Mesothelial cell of epicardium (in vitro differentiated cells): Measurements from ENCODE around the gene SNX17. TPM values are rescaled to one million over a fixed set of nuclear protein-coding genes. Genes with fewer than 3 reads are reported as not detected.
"Not testable (repeated sequence)": the region's sequence is repeated elsewhere in the genome, so short reads cannot be mapped to it uniquely, and the experiment has no call there.

Experiments
- DNase-seq, 2 experiments: peaks; one replicate each; pipeline ENCODE4 v3.0.0; 2021; ENCODE audit warnings: low spot score in 2 of 2; ENCODE audit not compliant: unreplicated experiment in 2 of 2
- H3K27ac Mint-ChIP-seq: 2 replicates; pipeline ENCODE4 v1.8.0; 2021; ENCODE audit warnings: mixed read lengths
- H3K27me3 Mint-ChIP-seq: 2 replicates; pipeline ENCODE4 v1.8.0; 2021; ENCODE audit warnings: low read depth, mixed read lengths
- H3K36me3 Mint-ChIP-seq: 2 replicates; pipeline ENCODE4 v1.8.0; 2021; ENCODE audit warnings: mixed read lengths
- H3K4me1 Mint-ChIP-seq: 2 replicates; pipeline ENCODE4 v1.8.0; 2021; ENCODE audit warnings: mixed read lengths
- H3K4me3 Mint-ChIP-seq: 2 replicates; pipeline ENCODE4 v1.8.0; 2021; ENCODE audit warnings: mild to moderate bottlenecking, moderate library complexity, mixed read lengths
- H3K9me3 Mint-ChIP-seq: 2 replicates; pipeline ENCODE4 v1.8.0; 2021; ENCODE audit warnings: mixed read lengths
- CTCF ChIP-seq: fragments of 200-600 bp; sonication (generic); IDR thresholded peaks from one replicate; pipeline ENCODE4 v1.5.0; 2021; ENCODE audit warnings: antibody characterized with exemption; ENCODE audit not compliant: unreplicated experiment
- total RNA-seq: library from RNA; stranded (reverse); gene quantifications from 3 replicates; pipeline ENCODE4 v1.2.1, GENCODE V29; 2021

The SNX17 gene
- total RNA-seq, 1 donor from 2014 or later: 88.2 TPM

GRCh38 chr2:27416151-27416550, 45.7 kb downstream of the SNX17 start:
- Mint-ChIP-seq H3K4me3 (no peak overlapping the region), H3K4me1 (no peaks in the 10 kb centered on the region), H3K27me3 (no peaks in the 10 kb centered on the region), H3K9me3 (no peaks in the 10 kb centered on the region), H3K27ac (no peak overlapping the region), H3K36me3 (no peaks in the 10 kb centered on the region)
- DNase-seq: no peak
- no peak for TF ChIP-seq CTCF

DNA sequence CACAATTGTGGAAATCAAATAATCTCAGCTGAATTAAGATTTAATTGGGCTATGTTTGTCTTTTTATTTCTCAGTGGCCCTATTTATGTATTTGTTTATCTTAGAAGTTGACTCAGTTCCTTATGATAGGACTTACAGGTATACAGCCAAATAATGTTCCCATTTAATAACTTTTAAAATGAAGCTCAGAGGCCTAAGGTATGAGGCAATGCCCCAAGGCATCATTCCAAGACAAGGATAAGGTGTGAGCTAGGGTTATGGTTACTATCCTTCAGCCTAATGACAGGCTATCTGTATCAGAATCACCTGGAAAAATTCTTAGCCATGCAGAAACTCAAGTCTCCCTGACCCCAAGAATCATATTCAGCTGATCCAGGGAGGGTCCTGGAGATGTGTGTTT, 50.6 kb downstream of the SNX17 start:
- Mint-ChIP-seq H3K4me1 (no peaks in the 10 kb centered on the region), H3K9me3 (peaks cover 2% of the 10 kb centered on the region), H3K27ac (no peak overlapping the region), H3K4me3 (no peak overlapping the region), H3K27me3 (no peaks in the 10 kb centered on the region), H3K36me3 (no peaks in the 10 kb centered on the region)
- DNase-seq: no peak
- no peak for TF ChIP-seq CTCF

- H3K27ac Mint-ChIP-seq: no peak overlapping the region
- DNase-seq: no peak
- peaks cover 2% of the 10 kb centered on the region for H3K4me1 Mint-ChIP-seq
- H3K27me3 Mint-ChIP-seq: no peaks in the 10 kb centered on the region
- H3K36me3 Mint-ChIP-seq: no peaks in the 10 kb centered on the region
- no peak for TF ChIP-seq CTCF
- no peak overlapping the region for H3K4me3 Mint-ChIP-seq
- H3K9me3 Mint-ChIP-seq: peaks cover 2% of the 10 kb centered on the region
Observed at GRCh38 chr2:27421660-27422250, 51.3 kb downstream of the SNX17 start.

DNA sequence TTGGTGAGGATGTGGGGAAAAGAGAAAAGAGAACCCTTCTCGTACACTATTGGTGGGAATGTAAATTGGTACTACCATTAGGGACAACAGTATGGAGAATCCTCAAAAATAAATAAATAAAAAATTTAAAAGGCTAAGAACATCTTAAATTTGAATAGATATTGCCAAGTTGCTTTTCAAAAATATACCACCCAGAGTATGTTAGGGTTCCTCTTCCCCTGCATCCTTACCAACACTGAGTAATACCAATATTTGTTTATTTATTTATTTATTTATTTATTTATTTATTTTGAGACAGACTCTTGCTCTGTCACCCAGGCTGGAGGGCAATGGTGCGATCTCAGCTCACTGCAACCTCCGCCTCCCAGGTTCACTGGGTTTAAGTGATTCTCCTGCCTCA, 52.5 kb downstream of the SNX17 start:
- Mint-ChIP-seq H3K27me3 (no peaks in the 10 kb centered on the region), H3K36me3 (no peaks in the 10 kb centered on the region), H3K27ac (no peak overlapping the region), H3K4me1 (peaks cover 7% of the 10 kb centered on the region), H3K9me3 (peaks cover 2% of the 10 kb centered on the region), H3K4me3 (no peak overlapping the region)
- no peak for TF ChIP-seq CTCF
- no peak for DNase-seq

- H3K27ac Mint-ChIP-seq, H3K9me3 Mint-ChIP-seq, DNase-seq, H3K36me3 Mint-ChIP-seq, H3K4me3 Mint-ChIP-seq, H3K27me3 Mint-ChIP-seq: not testable (repeated sequence)
- peaks cover 15% of the 10 kb centered on the region for H3K4me1 Mint-ChIP-seq
Observed at GRCh38 chr2:27425039-27425438, 54.6 kb downstream of the SNX17 start.

Other genes starting within 250 kb of the SNX17 start
- gene ABHD1, start 246.8 kb upstream of the SNX17 start, total RNA-seq: 0.95 to 1.5 TPM (median 0.99 TPM) in 3 replicates
- 38.9 to 42.5 TPM (median 41.6 TPM) in 3 replicates for gene PREB, start 236.0 kb upstream of the SNX17 start, total RNA-seq
- not detected in 3 replicates for gene PRR30, start 231.2 kb upstream of the SNX17 start, total RNA-seq
- gene TCF23, start 221.6 kb upstream of the SNX17 start, total RNA-seq: 0.04 TPM in 1 of 3 replicates, not detected in the others
- 106 to 112 TPM (median 108 TPM) in 3 replicates for gene ATRAID, start 158.6 kb upstream of the SNX17 start, total RNA-seq
- 67.9 to 73.2 TPM (median 70.4 TPM) in 3 replicates for gene SLC5A6, start 158.3 kb upstream of the SNX17 start, total RNA-seq
- gene CAD, start 153.2 kb upstream of the SNX17 start, total RNA-seq: 74.4 to 82.5 TPM (median 80.5 TPM) in 3 replicates
- gene SLC30A3, start 107.6 kb upstream of the SNX17 start, total RNA-seq: 2.3 to 3.4 TPM (median 3.1 TPM) in 3 replicates
- 0.18 to 0.27 TPM in 2 of 3 replicates, not detected in the other for gene DNAJC5G, start 95.2 kb upstream of the SNX17 start, total RNA-seq
- 0.18 to 0.47 TPM (median 0.18 TPM) in 3 replicates for gene TRIM54, start 88.2 kb upstream of the SNX17 start, total RNA-seq
- 3.1 to 5.1 TPM (median 4.4 TPM) in 3 replicates for gene UCN, start 62.2 kb upstream of the SNX17 start, total RNA-seq
- gene MPV17, start 47.5 kb upstream of the SNX17 start, total RNA-seq: 65.8 to 70.0 TPM (median 68.3 TPM) in 3 replicates
- gene GTF3C2, start 13.9 kb upstream of the SNX17 start, total RNA-seq: 87.5 to 90.1 TPM (median 89.3 TPM) in 3 replicates
- 42.2 to 49.0 TPM (median 47.1 TPM) in 3 replicates for gene EIF2B4, start 278 bp upstream of the SNX17 start, total RNA-seq
- gene ZNF513, start 10.1 kb downstream of the SNX17 start, total RNA-seq: 25.0 to 25.7 TPM (median 25.1 TPM) in 3 replicates
- gene PPM1G, start 39.0 kb downstream of the SNX17 start, total RNA-seq: 60.0 to 63.7 TPM (median 62.4 TPM) in 3 replicates
- gene NRBP1, start 58.0 kb downstream of the SNX17 start, total RNA-seq: 126 to 130 TPM (median 129 TPM) in 3 replicates
- 24.5 to 26.1 TPM (median 25.5 TPM) in 3 replicates for gene KRTCAP3, start 71.8 kb downstream of the SNX17 start, total RNA-seq
- 60.6 to 68.0 TPM (median 63.0 TPM) in 3 replicates for gene IFT172, start 119.1 kb downstream of the SNX17 start, total RNA-seq
- 8.1 to 8.4 TPM (median 8.4 TPM) in 3 replicates for gene FNDC4, start 124.6 kb downstream of the SNX17 start, total RNA-seq
- not detected in 3 replicates for gene GCKR, start 126.2 kb downstream of the SNX17 start, total RNA-seq
- gene ZNF512, start 212.4 kb downstream of the SNX17 start, total RNA-seq: 65.6 to 75.1 TPM (median 72.8 TPM) in 3 replicates